Measurements from ENCODE around the gene SASH1.

DNA sequence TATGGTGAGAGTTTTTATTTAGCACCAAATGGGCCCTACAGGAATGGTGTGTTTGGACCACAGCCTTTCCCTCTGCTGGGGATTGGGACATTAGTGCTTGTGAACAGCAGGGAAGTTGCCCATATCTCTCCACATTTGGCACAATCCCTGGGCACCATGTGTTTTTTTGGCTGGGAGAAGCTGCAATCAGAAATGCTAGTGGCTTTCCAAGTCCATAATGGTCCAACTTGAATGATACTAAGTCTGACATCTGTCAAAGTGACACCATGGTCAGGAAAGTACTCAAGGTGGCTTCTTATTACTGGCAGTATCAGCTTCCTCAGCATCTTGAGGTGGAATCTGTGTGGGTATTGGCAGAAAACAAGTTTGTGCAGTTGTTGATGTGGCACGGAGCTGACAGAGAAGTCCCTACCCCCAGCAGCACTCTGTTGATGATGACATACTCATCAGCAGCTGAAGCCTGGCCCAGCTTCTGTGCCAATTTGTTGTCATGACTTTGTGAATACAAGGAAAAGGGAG, 53.0 kb downstream of the SASH1 start:
- TF ChIP-seq, protein P1, sequence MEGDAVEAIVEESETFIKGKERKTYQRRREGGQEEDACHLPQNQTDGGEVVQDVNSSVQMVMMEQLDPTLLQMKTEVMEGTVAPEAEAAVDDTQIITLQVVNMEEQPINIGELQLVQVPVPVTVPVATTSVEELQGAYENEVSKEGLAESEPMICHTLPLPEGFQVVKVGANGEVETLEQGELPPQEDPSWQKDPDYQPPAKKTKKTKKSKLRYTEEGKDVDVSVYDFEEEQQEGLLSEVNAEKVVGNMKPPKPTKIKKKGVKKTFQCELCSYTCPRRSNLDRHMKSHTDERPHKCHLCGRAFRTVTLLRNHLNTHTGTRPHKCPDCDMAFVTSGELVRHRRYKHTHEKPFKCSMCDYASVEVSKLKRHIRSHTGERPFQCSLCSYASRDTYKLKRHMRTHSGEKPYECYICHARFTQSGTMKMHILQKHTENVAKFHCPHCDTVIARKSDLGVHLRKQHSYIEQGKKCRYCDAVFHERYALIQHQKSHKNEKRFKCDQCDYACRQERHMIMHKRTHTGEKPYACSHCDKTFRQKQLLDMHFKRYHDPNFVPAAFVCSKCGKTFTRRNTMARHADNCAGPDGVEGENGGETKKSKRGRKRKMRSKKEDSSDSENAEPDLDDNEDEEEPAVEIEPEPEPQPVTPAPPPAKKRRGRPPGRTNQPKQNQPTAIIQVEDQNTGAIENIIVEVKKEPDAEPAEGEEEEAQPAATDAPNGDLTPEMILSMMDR (IDR thresholded peaks at IDR 0.05): no peak
- TF ChIP-seq POLR2A (IDR thresholded peaks at IDR 0.05): no peak

All from esophagus squamous epithelium (tissue), 4 donors.